Stimulated activated CD8-positive, alpha-beta memory T cell treated with anti-CD3 and anti-CD28 coated beads, Interleukin-7, amount 100 ng/mL, for 24 hours (primary cell): Measurements from ENCODE around the gene MRPL50.
A peak's percentile ranks its signal among the peaks of the same experiment; 100 is the strongest.
"Not testable (repeated sequence)": the region's sequence is repeated elsewhere in the genome, so short reads cannot be mapped to it uniquely, and the experiment has no call there.

ENCODE experiments used
- DNase-seq: peaks from one replicate; pipeline ENCODE4 v3.0.0-alpha.2; 2020; ENCODE audit warnings: low read depth

The MRPL50 gene

DNA sequence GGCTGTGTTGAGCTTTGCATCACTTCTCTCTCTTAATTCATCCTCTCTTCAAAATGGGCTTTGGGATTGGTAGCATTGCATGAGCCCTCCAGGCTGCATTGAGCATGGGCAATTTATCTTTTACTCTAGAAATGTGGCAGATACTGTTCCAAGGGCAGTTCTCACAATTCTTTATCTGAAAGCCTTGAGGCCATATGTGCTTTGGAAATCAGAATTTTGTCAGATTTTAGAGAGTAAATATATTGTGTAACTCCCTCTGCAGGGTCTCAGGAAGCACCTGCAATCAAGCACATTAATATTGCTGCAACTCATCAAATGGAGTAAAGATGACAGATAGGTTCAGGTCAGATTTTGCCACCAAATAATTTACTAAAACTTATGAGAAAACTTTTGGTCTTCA lies 19.6 kb upstream of the MRPL50 start:
- DNase-seq, result no peak

DNA sequence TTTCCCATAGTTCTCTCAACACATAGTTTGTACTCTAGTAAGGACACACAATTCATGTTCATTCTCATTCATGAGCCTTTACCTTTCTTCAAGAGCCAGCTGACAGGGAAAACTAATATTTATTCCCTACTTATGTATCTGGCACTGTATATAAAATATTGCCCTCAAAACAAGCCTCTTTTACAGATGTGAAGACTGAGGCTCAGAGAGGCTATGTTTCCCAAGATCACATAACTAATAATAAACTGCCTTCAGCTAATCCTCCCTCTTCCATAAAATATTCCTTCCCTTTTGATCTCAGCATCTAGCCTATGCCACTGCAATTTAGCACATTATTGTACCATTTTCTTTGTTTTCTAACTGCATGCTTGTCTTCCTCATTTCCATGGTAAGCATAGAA lies 19.0 kb upstream of the MRPL50 start:
- DNase-seq, result no peak

DNA sequence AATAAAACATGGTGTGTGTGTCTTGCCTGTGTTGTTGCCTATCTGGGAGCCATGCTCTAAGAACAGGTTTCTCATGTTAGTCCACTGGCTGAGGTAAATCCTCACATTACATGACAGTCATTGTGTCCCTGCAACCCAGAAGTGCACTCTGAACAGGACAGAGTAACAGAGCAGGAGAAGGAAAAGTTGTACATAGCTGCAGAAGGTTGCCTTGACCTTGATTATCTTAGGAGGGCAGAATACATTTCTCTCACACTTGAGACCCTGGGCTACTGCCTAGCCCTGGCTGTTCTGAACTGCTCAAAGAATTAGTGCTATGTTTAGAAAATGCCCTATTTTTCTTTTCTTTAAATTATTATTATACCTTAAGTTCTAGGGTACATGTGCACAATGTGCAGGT lies 17.2 kb upstream of the MRPL50 start:
- DNase-seq, result no peak

DNA sequence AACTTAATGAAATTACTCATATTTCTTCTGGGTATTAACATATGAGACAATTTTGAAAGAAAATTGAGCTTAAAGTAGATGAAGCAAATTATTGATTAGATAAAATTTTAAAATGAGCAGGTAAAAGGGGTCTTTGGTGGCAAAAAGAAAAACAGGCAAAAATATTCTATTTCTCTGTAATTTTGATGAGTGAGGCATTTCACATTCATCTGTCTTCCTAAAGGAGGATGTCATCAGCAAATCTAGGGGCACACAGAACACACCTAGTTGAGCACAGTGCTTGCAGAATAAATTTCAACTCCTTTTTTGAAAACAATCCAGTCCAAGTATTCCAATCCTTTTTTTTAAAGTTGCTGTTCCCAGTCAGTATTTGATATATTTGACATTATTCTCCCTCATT lies 16.4 kb upstream of the MRPL50 start:
- no peak for DNase-seq

DNA sequence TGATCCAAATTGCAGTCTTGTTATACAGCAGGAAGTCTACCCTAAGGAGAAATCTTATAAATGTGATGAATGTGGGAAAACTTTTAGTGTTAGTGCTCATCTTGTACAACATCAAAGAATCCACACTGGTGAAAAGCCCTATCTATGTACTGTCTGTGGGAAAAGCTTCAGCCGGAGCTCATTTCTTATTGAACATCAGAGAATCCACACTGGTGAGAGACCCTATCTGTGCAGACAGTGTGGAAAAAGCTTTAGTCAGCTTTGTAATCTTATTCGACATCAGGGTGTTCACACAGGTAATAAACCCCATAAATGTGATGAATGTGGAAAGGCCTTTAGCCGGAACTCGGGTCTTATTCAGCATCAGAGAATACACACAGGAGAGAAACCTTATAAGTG lies 10.7 kb upstream of the MRPL50 start:
- no peak for DNase-seq

DNA sequence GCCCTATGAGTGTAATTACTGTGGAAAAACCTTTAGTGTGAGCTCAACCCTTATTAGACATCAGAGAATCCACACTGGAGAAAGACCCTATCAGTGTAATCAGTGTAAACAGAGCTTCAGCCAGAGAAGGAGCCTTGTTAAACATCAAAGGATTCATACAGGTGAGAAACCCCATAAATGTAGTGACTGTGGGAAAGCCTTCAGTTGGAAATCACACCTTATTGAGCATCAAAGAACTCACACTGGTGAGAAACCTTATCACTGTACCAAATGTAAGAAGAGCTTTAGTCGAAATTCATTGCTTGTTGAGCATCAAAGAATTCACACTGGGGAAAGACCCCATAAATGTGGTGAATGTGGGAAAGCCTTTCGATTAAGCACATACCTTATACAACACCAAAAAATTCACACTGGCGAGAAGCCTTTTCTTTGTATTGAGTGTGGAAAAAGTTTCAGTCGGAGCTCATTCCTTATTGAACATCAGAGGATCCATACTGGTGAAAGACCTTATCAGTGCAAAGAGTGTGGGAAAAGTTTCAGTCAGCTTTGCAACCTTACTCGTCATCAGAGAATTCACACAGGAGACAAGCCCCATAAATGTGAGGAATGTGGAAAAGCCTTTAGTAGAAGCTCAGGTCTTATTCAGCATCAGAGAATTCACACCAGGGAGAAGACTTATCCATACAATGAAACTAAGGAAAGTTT lies 10.1 kb upstream of the MRPL50 start:
- DNase-seq, result no peak

DNA sequence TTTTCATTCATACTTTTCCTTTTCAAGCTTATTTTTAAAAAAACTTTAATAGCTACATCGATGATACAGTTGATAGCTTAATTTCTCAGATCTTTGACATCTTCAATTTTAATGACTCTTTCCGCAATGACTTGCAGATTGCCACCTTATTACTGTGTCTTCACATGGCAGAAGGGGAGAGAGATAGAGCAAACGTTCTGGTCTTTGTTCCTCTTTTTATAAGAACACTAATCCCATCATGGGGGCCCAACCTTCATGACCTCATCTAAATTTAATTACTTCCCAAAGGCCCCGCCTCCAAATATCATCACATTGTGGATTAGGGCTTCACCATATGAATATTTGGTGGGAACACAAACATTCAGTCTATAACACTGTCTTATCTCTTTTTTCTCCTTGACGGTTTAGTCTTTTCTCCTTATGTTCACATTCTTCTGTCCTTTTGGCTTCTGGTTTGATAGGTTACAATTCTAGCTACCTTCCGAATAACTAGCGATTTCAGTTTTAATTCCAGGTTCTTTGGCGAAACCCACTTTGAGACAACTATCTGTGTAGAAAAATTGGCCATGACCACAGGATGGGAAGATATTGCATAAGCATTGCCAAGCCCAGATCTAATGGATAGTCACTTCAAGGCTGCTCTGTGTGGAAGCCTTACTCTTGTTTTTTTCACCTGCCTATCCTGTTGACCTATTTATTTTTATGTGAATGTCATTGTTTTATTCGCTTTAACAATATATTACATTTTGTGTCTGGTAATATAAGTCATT lies 5.3 kb upstream of the MRPL50 start:
- no peak for DNase-seq

DNA sequence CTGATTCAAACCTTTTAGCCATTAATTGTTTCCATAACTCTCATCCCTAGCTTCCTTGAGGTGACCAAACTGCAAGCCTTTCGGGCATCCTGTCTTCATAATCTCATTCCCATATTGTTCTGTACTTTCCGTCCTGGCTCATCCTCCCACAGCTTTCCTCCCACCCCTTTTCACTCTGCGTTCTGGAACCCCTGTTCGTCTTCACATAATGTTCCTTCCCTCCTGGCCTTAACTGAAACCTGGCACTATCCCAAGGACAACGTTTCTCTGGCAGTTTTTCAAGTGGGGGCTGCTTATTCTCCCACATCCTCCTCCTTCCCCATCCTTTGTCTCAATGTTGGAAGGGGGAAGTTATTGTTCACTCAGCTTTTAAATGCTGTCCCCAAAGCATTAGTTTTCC lies 1.7 kb upstream of the MRPL50 start:
- DNase-seq, result no peak

DNA sequence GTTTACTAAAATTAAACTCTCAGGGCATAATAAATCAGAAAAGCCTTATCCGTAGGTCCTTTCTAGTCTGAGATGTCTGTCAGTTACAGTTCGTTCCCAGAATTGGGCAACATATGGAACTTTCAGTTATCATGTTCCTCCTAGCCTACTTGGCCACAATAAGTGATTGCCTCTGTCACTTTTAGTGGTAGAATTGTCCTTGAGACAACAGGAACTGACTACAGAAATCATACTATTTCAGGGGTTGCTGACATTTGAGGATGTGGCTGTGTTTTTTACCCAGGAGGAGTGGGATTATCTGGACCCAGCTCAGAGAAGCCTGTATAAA lies 1.2 kb upstream of the MRPL50 start:
- no peak for DNase-seq

DNA sequence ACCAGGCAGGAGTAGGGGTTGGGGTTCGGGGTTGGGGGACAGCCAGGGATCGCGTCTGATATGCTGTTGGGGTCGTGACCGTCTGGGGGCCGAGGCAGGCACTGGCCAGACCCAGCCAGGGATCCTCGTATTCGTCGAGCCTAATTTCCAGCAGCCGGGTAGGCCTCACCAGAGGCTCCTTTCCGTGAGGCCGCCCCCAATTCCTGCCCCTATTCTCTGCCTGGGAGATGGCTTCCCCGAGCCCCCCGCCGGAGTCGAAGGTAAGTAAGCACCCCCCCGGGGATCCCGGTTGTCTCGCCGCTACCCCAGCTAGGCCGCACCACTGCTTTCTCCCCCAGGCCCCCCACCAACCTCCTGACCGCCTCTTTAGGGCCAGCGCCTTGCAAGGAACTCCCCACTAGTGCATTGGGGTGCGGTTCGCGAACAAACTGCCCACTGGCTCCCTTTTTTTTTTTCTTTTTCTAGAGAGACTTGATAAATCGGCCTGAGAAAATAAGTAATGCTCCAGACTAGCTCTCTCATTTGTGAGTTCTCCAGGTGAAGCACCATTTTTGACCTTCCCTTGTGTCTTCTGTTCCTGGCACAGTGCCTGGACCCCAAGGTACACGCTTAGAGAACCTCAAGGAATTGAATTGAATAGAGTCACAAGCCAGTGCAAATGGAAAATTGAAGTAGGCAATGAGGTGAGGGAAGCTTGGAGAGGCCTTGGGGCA lies 668 bp upstream of the MRPL50 start:
- peak; percentile 4 for DNase-seq

DNA sequence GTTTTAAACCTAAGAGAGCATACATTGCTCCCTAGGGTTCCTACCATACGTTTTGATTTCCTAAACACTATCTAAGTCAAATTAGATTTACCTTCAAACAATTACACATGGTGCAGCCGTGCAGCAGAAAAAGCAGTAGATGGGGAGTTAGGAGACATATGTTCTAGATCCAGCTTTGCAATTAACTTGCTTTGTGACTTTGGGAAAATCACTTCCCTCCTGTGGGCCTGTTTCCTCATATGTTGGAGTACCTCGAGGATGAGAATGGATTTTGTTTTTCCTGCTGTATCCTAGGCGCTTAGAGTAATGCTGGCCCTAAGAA lies 711 bp downstream of the MRPL50 start:
- no peak for DNase-seq

DNA sequence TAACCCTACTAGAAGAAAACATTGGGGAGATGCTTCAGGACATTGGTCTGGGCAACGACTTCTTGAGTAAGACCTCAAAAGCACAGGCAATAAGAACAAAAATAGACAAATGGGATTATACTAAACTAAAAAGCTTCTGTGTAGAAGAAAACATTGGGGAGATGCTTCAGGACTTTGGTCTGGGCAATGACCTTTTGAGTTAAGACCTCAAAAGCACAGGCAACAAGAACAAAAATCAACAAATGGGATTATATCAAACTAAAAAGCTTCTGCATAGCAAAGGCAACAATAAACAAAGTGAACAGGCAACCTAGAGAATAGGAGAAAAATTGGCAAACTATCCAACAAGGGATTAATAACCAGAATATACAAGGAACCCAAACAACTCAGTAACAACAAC lies 3.7 kb downstream of the MRPL50 start:
- no peak for DNase-seq

DNA sequence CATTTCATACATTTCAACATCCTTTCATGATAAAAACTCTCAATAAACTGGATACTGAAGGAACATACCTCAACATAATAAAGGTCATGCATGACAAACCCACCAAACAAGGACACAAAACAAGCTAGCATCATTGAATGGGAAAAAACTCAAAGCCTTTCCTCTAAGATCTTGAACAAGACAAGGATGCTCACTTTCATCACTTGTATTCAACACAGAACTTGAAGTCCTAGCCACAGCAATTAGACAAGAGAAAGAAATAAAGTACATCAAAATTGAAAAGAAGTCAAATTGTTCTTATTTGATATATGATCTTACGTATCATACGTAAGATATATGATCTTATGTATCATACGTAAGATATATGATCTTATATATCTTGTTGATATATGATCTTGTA lies 5.3 kb downstream of the MRPL50 start:
- DNase-seq, result no peak

DNA sequence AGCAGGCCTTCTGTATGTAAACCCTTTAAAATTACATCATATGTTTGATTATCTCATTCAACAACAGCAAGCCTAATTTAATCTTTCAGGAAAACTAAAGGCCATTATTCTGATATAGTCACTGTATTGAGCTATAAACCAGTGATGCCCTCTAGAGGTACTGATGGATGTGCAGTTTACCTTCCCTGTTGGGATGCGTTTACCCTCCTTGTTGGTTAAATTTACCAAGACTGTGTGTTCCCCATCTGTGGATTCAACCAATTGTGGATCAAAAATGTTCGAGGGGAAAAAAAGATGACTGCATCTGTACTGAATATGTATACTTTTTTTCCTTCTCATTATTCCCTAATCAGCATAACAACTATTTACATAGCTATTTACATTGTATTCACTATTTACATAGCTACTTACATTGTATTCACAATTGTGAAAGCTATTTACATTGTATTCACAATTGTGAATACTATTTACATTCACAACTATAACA lies 9.9 kb downstream of the MRPL50 start:
- DNase-seq, result no peak

DNA sequence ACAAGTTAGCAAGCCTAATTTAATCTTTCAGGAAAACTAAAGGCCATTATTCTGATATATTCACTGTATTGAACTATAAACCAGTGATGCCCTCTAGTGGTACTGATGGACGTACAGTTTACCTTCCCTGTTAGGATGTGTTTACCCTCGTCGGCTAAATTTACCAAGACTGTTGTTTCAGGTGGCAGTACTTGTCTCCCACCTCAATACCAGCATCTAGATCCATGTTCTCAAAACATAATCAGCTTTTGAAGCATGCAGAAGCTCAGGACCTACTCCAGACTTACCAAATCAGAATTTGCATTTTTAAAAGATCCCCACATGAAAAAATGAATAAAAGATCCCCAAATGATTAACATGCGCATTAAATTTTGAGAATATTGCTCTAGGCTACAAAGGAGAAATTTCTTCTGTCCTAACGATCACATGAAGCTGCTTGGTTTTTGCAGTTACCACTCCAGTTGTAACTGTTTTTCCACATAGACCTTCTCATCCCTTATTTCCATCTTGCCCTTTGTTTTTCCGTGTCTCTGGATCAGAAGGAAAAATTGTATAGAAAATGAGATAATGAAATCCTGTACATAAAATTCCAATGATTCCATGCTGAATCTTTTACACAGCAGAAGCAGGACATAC lies 10.4 kb downstream of the MRPL50 start:
- DNase-seq, result no peak

DNA sequence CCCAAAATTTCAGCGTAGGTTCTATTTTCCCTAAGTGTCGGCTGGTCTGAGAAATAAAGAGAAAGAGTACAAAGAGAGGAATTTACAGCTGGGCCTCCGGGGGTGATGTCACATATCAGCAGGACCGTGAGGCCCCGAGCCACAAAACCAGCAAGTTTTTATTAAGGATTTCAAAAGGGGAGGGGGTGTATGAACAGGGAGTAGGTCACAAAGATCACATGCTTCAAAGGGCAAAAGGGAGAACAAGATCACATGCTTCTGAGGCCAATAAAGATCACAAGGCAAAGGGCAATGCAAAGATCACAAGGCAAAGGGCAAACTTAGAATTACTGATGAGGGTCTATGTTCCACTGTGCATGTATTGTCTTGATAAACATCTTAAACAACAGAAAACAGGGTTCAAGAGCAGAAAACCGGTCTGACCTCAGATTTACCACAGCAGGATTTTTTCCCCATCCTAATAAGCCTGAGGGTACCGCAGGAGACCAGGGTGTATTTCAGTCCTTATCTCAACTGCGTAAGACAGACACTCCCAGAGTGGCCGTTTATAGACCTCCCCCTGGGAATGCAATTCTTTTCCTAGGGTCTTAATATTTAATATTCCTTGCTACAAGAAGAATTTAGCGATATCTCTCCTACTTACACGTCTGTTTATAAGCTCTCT lies 13.4 kb downstream of the MRPL50 start, which contains the start of gene BAAT:
BAAT (minus strand) TSS at position 134 of the 664 bp plus-strand sequence. CDS start 13,602 bp downstream, outside the sequence.
- not testable (repeated sequence) for DNase-seq

DNA sequence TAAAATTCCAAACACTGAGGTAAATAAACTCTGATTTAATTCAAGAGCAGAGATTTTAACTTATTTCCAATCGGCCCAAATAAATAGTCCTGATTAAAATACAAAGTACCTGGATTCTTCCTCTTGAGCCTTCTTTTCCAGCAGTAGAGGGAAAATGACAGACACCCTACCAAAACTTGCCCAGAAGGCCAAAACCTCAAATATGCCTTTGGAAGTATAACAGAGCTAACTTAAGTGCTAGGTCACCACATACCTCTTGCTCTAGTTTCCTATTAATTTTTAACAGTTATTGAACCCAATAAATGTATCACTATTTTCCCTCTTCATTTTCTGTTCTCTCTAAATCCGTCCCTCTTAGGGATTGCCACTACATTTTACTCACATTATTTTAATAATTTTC lies 15.1 kb downstream of the MRPL50 start:
- no peak for DNase-seq

DNA sequence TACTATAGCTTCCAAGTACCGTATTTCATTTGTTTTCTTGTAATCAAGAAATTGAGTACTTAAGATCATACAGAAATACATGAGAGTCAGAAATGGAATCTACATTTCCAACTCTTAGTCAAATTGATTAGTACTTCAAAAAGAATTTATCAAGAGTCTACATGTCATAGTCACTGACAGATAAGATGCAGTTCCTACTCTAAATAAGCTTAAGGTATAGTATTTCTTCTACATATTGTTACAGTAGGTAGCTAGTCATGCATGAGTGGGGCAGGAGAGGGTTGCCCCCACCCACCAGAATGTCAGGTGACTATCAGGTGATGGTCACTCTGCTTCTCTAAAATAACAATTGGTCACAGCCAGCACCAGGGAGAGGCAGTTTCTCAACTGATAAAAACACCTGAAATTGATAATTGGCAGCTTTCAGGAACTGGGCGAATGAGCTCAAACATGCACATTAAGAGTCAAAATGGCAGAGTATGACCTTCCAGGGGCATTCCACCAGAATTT lies 16.5 kb downstream of the MRPL50 start:
- DNase-seq, result no peak

DNA sequence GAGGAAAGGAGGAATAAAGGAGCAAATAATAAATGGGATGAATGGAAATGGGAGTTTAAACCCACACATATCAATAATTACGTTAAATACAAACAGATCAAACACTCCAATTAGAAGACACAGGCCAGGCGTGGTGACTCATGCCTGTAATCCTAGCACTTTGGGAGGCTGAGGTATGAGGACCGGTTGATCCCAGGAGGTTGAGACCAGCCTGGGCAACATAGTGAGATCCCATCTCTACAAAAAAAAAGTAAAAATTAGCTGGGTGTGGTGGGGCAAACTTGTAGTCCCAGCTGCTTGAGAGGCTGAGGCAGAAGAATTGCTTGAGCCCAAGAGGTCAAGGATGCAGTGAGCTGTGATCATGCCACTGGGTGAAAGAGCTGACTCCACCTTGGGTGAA lies 17.3 kb downstream of the MRPL50 start:
- DNase-seq, result no peak

DNA sequence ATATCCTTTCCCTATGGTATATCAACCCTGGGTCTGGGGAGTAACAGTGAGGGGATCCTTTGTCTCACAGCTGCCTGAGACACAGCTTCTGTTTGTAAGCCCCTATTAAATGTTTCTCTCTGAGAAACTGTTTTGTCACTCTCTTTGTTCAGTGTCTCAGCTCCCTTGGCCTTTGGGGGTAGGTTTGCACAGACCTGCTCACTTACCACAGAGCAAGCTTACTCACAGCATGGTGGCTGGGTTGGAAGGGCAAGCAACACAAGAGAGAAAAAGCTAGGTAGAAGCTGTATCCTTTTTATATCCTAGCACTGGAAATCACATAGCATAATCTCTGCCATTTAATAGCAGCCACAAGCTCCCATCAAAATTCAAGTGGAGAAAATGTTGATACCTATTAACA lies 18.1 kb downstream of the MRPL50 start:
- no peak for DNase-seq

DNA sequence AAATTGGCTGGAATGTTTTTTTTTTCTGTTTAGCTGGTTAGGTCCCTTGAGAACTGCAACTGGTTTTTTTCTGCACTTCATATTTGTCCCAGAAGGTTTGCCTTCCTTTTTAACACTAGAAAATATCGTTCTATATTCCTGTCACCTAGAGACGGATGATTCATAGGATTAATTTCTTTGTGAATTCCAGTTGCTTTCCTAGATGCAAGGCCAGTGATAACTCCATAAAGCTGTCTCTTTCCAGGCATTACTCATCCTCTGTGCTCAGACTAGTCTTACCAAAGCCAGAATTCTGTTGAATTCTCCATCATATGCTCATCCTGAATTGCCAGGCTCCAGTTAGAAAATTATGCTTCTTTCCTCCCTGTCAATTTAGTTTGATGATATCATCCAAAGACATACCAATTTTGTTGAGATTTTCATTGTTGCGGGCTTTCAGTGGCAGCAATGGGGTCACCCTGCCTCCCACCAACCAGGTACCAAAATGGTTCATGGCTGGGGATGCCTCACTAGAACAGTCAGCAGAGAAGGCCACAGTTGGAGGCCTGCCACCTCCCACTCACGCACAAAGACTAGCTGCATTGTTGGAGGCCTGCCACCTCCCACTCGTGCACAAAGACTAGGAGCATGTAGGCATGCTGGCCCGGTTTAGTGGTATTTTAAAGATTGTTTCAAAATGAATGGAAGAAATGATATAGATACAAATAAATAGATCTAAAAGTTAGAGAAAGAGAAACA lies 22.1 kb downstream of the MRPL50 start:
- no peak for DNase-seq
